GM06990 (cell line): ENCODE measurements around the gene CPT1C.

Experiments used
- DNase-seq: peaks from one replicate; pipeline ENCODE4 v3.0.0-alpha.2; 2011; ENCODE audit not compliant: insufficient read length; ENCODE audit errors: extremely low read depth
- H3K27me3 ChIP-seq: replicated peaks from 2 replicates; pipeline ENCODE4 v1.6.0; 2011; ENCODE audit warnings: low read length; ENCODE audit not compliant: control insufficient read depth, insufficient read depth
- H3K36me3 ChIP-seq: 2 replicates; pipeline ENCODE4 v1.5.1; 2011; ENCODE audit warnings: low read length; ENCODE audit not compliant: control insufficient read depth, insufficient read depth
- H3K4me3 ChIP-seq: replicated peaks from 2 replicates; pipeline ENCODE4 v1.5.1; 2011; ENCODE audit warnings: low read depth, mild to moderate bottlenecking, control low read depth, low read length
- TF ChIP-seq, protein P1 (sequence below): IDR thresholded peaks from 2 replicates; pipeline ENCODE4 v1.5.1; 2011; ENCODE audit warnings: low read length, control low read depth, mild to moderate bottlenecking, inconsistent platforms; ENCODE audit not compliant: insufficient read depth, poor library complexity, severe bottlenecking

The CPT1C gene

GRCh38 chr19:49677901-49678674 is 12.8 kb upstream of the CPT1C start:
- Histone ChIP-seq H3K27me3 (no peaks in the 10 kb centered on the region), H3K4me3 (peak overlapping the region; percentile 99), H3K36me3 (peaks cover 11% of the 10 kb centered on the region)
- TF ChIP-seq, protein P1, sequence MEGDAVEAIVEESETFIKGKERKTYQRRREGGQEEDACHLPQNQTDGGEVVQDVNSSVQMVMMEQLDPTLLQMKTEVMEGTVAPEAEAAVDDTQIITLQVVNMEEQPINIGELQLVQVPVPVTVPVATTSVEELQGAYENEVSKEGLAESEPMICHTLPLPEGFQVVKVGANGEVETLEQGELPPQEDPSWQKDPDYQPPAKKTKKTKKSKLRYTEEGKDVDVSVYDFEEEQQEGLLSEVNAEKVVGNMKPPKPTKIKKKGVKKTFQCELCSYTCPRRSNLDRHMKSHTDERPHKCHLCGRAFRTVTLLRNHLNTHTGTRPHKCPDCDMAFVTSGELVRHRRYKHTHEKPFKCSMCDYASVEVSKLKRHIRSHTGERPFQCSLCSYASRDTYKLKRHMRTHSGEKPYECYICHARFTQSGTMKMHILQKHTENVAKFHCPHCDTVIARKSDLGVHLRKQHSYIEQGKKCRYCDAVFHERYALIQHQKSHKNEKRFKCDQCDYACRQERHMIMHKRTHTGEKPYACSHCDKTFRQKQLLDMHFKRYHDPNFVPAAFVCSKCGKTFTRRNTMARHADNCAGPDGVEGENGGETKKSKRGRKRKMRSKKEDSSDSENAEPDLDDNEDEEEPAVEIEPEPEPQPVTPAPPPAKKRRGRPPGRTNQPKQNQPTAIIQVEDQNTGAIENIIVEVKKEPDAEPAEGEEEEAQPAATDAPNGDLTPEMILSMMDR, result peak; percentile 61
- DNase-seq, result peak; percentile 74

- no peaks in the 10 kb centered on the region for H3K27me3 ChIP-seq
- H3K36me3 ChIP-seq, result peaks cover 17% of the 10 kb centered on the region
- peak overlapping the region; percentile 60 for H3K4me3 ChIP-seq
- DNase-seq, result no peak
- TF ChIP-seq, protein P1, result no peak
Measured at GRCh38 chr19:49678985-49679770, 11.7 kb upstream of the CPT1C start.

GRCh38 chr19:49679771-49680413 is 11.0 kb upstream of the CPT1C start:
- Histone ChIP-seq H3K4me3 (peak overlapping the region; percentile 60), H3K36me3 (peaks cover 21% of the 10 kb centered on the region)

DNA sequence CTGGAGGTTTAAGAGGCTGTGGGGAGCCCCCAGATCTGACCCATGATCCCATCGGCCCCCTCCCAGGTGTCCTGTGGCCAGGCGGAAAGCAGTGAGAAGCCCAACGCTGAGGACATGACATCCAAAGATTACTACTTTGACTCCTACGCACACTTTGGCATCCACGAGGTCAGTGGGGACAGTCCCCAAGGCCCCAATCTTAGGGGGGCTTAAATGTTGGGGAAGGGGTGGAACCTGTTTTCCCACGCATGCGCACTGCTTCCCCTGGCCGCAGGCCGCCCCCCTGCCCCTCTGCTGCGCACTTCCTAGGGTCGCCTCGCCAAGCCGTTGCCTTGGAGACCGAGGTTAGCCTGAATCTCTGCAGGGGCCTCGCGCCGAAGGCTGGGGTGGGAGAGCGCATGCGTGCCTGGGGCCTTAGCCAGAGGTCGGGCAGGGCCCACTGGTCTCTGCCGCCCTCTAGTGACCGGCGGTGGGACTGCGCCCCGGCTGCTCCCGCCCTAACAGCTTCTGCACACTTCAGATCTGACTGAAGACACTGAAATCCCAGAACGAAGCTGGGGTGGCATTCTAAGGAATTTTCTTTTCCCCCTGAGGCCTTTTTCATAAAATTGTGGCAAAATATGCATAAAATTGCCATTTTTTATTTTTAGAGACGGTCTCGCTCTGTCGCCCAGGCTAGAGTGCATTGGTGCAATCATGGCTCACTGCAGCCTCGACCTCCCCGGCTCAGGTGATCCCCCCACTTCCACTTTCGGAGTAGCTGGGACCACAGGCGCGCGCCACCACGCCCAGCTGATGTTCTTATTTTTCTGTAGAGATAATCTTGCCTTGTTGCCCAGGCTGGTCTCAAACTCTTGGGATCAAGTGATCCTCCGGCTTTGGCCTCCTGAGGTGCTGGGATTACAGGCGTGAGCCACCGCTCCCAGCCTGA is 10.2 kb upstream of the CPT1C start:
- DNase-seq, result peak; percentile 93
- TF ChIP-seq, protein P1, result peak; percentile 100
- H3K27me3 ChIP-seq, result no peaks in the 10 kb centered on the region
- peak overlapping the region; percentile 60 for H3K4me3 ChIP-seq
- H3K36me3 ChIP-seq, result peaks cover 25% of the 10 kb centered on the region

More at GRCh38 chr19:49679771-49680413, 11.0 kb upstream of the CPT1C start:
- no peaks in the 10 kb centered on the region for H3K27me3 ChIP-seq
- TF ChIP-seq, protein P1, result no peak
- DNase-seq, result no peak

- no peak for DNase-seq
- Histone ChIP-seq H3K4me3 (no peak overlapping the region), H3K36me3 (peaks cover 30% of the 10 kb centered on the region), H3K27me3 (no peaks in the 10 kb centered on the region)
- TF ChIP-seq, protein P1, result no peak
Measured at GRCh38 chr19:49681830-49682229, 9.1 kb upstream of the CPT1C start.
